IPS-18c (cell line): ENCODE data around the gene SF3A1.
A peak's percentile ranks its signal among the peaks of the same experiment; 100 is the strongest.

Experiments used
- H3K4me3 ChIP-seq: 2 replicates; pipeline ENCODE4 v1.7.0; 2013; ENCODE audit warnings: low read depth, mild to moderate bottlenecking, low read length, moderate library complexity; ENCODE audit not compliant: insufficient read depth
- H3K9me3 ChIP-seq: one replicate; pipeline ENCODE4 v1.6.1; 2013; ENCODE audit warnings: mild to moderate bottlenecking, low read length, moderate library complexity; ENCODE audit not compliant: control insufficient read depth, insufficient read depth

Gene SF3A1

DNA sequence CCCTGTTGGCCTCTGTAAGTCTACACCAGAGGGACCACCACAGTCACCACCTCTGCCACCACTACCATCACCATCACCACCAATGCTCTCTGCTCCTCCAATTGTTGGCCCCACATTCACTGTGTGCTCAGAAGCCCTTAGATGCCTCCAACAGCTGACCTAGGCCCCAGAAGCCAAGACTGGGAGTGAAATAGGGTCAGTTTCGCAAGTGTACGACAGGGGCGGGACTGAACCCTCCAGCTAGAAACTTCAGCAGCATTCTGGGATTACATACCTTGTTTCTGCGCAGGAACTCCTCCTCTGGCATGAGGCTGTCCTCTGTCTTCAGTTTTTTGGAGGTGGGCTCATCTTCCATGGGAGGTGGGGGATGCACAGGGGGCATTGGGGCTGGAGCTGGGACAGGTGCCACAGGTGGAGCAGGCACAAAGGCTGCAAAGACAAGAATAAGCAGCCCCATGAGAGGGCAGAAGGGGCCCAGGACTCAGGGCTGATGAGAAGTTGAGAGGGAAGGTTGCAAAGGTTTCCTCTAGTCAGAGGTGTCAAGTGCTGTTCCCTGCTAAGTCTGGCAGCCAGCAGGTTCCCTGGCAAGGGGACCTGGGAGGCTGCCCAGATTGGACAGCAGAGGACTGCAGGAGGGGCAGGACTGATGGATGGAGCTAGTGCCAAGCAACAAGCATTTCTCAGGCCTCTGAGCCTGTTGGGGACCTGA, 19.8 kb downstream of the SF3A1 start:
- Histone ChIP-seq H3K4me3 (no peak overlapping the region), H3K9me3 (no peaks in the 10 kb centered on the region)

DNA sequence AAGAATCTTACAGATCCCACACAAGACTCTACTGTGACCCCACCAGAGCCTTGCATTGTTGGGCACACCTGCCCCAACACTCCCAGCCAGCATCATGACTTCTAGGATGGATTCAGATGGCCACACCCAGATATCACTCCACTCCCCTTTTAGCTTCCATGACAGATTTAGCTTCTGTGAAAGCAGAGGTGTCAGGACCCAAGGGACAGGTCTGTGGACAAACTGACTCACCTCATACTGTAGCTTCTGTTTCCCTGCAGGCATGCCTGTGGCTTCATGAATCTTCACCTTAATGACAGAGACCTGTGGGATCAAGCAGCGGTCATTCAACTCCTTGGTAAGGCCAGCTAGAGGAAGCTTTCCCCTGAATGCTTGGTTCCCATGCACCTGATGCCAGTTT, 21.5 kb downstream of the SF3A1 start:
- Histone ChIP-seq H3K9me3 (no peaks in the 10 kb centered on the region), H3K4me3 (no peak overlapping the region)

DNA sequence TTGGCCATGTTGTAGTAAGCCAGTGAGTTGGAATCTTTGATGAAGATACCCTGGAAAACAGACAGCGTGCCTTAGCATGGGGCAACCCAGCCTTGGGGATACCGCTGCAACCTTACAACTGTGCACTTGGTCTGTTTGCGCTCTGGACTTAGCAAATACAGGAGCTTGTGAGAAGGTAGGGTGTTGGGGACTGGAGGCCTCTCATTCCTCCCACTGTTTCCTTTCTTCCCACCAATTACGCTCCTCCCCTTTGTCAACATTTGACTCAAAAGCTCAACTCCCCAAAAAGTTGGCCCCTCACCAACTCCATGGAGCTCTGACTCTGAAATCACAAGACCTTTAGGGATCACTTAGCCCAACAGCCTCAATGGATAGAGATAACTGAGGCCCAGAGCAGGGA, 22.0 kb downstream of the SF3A1 start:
- no peaks in the 10 kb centered on the region for H3K9me3 ChIP-seq
- H3K4me3 ChIP-seq, result no peak overlapping the region

DNA sequence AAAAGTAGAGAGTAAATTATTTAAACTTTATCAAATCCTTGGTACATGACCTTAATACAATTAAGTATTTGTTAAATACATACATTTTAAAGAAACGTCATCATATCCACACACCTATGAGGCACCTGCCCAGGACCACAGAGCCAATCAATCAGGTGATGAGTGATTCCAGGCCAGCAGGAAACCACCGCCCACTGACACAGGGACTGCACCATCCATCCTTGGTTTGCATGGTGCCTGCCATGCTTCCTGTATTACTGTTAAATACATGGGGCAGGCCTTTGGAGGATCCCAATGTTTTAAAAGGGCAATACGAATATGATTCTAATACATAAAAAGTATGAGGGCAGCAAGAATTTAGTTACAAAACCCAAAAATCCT, 23.0 kb downstream of the SF3A1 start:
- H3K4me3 ChIP-seq, result no peak overlapping the region
- no peaks in the 10 kb centered on the region for H3K9me3 ChIP-seq

DNA sequence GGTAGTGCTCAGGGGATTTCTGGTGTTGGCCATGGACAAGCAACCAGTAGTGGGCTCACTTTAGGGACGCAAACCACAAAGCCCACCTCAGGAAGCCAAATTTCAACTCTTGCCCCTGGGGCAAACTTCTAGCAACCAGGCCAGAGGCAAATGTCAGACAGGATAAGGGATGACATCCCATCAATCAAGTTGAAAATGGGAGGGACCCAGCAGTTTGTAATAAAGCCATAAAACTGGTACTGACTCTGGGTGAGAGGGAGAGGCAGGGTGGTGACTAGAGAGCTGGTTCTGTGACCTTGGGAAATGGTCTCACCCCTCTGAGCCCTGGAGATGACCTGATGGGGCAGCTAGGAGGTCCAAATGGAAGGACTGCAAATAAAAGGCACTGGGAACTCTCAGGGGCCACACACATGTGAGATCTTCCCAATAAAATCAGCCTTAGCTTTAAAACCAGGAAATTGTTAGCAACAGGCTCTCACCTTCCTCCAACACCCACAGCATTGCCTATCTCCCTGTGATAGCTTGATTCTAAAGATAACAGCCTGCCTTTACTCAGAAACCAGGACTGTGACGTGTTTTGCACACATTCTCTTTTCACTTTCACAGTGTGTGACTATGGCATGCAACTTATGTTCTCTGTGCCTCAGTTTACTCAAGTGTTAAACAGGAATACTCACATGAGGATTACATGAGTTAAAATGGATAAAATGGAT, 23.5 kb downstream of the SF3A1 start:
- Histone ChIP-seq H3K4me3 (no peak overlapping the region), H3K9me3 (no peaks in the 10 kb centered on the region)

DNA sequence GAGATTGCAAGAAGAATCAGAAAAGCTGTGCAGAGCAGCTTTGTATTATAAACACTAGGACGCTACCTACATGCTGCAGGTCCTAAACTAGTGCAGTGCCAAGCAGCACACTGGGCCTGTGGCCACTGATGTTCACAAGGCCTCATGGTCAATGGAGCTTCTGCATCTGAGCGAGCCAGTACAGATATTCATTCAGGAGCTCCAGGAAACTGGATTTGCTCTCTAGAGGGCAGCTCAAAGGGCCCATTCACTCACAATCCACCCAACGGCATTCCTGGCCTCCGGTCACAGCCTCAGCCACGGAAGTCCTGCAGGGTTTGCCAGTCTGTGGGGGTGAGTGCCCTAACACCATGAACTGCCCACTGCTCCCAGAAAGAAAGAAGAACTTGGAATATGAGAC, 24.1 kb downstream of the SF3A1 start:
- Histone ChIP-seq H3K4me3 (no peak overlapping the region), H3K9me3 (no peaks in the 10 kb centered on the region)

DNA sequence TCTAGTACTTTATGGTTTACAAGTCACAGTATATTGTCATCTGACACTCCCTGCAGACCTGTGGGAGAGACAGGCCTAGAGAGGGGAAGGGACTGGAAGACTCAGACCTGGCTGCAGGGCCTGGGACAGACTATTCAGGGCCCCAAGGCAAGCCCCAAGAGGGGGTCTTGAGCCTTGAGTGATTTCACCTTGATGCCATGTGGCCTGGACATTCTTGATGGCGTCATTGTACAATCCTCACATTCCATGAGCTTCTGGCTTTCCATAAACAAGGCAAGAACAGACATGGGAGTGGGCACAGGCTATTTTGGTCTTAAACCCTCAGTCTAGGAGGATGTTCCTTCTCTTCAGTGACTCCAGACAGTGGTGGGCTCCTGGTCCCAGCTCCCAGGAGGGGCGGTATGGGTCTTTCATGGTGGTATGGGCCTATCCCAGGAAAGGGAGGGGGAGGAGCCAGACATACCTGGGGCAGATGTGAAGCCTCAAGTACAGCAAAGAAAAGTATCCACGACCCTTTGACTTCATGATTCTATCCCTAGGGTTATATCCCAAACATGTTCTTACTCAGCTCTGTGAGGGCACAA, 28.1 kb downstream of the SF3A1 start:
- Histone ChIP-seq H3K4me3 (no peak overlapping the region), H3K9me3 (no peaks in the 10 kb centered on the region)

DNA sequence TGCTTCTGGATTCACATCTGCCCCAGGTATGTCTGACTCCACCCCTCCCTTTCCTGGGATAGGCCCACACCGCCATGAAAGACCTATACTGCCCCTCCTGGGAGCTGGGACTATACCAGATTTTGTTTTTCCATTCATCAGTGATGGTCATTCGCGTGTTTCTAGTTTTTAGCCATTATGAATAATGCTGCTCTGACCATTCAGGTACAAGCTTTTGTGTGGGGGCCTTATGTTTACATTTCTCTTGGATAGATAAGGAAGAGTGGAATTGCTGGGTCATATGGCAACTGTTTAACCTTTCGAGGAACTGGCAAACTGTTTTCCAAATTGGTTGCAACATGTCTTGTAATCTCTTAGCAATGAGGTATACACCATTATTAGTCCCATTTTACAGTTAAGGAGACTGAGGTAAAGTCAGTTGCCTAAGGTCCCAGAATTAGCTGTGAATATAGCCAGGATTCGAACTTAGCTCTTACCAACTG, 28.8 kb downstream of the SF3A1 start:
- Histone ChIP-seq H3K4me3 (no peak overlapping the region), H3K9me3 (no peaks in the 10 kb centered on the region)

DNA sequence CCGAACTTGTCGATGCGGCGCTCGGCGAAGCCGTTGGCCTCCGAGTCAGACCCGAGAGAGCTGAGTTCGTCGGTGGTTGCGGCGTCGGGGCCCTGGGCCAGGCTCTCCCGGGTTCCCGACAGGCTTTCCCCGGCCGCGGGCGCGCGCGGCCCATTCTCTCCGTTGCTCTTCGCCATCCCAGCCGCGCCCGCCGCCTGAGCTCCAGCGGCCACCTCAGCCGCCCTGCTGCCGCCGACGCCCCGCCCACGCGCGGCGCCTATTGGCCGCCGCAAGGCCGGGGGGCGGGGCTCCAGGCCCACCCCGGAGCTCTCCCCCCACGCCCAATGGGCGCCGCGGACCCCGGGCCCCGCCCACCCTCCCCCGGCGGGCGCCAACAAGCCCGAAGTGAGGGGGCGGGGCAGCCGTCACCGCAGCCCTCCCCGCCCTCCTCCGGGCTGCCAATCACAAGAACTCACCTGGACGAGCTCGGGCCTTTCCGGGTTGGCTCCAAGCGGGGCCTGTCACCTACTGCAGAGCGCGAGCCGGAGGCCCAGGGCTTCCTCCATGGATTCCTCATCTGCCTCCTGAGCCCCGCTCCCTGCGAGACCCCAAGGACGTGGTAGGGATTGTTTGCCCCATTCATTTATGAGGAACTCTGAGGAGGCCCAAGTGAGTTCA, 29.9 kb downstream of the SF3A1 start, which contains the start of gene TBC1D10A:
Gene TBC1D10A, minus strand, starts transcription at position 236 of the 657 bp plus-strand sequence. Its CDS starts 60 bp downstream, at position 176.
- Histone ChIP-seq H3K4me3 (peak within 1 kb of the TSS; percentile 81), H3K9me3 (no peaks in the 10 kb centered on the region)

DNA sequence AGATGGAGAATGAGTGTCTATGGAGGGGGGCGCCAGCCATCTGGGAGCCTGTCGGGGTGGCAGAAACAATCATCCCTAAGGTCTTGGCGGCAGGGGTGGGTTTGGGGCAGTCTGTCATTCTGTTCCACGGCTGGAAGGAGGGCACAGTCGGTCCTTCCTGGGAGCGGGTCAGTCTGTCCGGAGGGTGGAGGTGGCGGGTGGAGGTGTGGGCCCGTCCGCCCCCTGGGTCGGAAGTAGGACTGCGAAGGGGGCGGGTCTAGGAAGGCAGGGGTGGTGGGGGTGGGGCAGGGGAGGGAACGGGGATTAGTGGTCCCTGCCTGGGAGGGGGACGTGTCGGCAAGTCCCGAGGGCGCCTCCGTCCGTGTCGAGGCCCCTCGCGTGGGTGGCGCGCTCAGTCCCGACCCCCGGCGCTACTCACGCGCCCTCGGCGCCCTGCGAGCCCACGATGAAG, 30.4 kb downstream of the SF3A1 start:
- no peaks in the 10 kb centered on the region for H3K9me3 ChIP-seq
- peak overlapping the region; percentile 81 for H3K4me3 ChIP-seq

DNA sequence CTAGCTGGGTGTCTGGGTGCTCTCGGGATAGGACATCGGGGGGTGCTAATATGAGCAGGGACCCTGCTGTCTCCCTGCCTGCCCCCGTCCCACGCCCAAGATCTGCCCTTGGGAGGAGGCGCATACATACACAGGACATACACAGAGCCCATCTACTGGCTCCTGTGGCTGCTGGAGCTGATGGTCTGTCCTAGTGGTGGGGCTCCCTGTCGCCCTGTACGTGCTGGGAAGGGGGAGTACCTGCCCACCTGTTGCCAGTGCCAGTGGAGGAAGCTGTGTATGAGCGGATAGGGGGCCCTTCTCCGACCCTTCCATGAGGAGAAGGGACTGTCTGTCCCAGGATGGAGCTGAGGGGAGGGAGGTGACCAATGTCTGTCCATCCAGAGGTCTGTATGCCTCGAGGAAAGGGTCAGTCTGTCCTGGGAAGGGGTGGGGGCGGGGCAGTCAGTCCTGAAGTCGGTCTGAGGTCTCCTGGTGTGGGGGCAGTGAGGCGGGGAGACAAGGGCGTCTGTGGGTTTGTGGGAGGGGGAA, 30.9 kb downstream of the SF3A1 start:
- H3K9me3 ChIP-seq, result no peaks in the 10 kb centered on the region
- peak overlapping the region; percentile 81; the same call in 1 of the 2 replicates for H3K4me3 ChIP-seq

DNA sequence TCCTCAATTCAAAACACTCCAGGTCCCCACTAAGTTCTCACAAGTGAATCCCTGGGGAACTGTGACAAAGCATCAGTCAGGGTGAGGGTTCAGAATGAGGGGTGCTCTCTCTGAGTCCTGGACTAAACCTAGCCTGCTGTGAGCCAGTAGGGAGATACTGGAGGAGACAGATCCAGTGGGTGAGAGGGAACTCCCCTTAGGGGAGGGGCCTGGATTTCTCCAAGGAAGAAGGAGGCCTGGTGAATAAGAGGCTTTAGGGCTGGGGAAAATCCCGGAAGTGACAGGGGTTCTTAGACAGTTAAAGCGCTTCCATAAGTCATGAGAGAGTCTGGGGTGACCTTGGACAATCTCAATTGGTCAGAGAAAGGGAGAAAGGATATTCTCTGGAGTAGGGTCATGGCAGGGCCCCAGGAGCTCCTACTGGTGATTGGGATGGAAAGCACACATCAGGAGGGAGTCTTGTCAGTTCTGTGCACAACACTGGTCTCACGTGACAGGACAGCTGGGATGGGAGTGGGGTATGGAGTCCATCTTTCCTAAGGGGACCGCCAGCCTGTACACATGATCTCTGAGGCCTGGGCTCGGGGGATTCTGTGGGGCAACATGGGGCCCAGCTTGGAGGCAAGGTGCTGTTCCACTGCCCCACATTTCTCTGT, 31.5 kb downstream of the SF3A1 start:
- H3K4me3 ChIP-seq, result no peak overlapping the region
- H3K9me3 ChIP-seq, result no peaks in the 10 kb centered on the region

DNA sequence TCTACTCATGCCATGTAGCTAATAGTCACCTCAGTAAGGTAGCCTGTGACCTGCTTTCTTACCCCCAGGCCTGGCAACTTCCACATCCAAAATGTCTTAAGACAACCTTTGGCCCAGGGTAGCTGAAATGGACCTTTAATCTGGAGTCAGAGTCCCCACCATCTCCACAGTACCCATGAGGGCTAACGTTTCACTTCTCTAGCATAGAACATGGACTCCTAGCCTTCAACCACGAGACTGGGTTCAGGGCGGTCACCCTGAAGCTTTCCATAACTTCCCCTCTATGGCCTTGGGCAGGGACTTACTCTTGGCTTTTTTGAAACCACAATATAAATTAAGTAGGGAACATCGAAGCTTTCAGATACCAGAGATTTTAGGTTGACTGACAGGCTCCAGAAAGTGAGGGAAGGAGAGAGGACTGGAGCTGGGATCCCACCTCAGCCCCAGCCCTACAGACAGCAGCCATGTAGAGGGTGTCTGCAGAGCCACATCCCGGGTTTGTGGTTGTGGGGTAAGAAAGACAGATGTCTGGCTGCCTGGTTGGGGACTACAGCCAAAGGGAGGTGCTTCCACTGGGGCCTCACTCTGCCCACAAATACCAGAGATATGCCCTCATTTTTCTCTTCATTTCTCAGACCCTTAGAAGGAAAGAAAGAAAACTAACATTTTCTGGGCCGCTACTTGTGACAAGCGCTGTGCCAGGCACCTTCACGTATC, 32.5 kb downstream of the SF3A1 start:
- H3K4me3 ChIP-seq, result no peak overlapping the region
- no peaks in the 10 kb centered on the region for H3K9me3 ChIP-seq

DNA sequence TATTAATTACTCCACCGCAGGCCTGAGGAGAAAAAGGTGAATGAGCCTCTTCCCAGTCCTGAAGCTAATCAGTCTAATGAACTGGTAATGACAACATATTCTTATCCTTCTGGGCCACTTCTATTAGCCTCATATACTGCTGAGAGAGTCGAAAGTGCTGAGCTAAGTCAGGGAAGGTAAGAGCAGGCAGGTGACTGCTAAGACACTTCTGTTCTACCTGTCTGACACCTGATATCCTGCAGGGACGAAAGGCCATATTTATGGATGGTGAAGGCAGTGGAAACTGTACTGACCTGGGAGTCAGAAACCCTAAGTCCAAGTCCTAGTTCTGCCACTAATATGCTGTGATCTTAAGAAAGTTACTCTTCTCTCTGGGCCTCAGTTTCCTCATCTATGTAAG, 33.4 kb downstream of the SF3A1 start:
- no peaks in the 10 kb centered on the region for H3K9me3 ChIP-seq
- no peak overlapping the region for H3K4me3 ChIP-seq

DNA sequence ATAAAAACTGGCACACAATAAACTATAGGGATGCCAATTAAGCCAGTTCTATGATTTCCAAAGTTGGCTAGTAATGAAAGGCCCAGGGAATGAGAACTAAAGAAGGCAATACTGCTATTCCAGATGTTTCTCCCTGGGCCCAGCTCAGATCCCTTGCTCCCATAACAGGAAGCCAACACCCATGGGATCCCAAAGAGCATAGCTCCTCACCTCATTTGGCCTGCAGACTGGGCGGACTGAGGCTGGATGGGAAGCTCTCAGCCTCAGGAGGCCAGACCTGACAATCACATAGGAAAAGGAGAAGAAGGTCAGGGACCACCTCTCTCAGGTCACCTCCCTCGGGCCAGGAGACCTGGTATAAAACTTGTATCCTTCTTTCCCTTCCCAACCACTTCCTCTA, 35.2 kb downstream of the SF3A1 start:
- Histone ChIP-seq H3K4me3 (no peak overlapping the region), H3K9me3 (no peaks in the 10 kb centered on the region)

DNA sequence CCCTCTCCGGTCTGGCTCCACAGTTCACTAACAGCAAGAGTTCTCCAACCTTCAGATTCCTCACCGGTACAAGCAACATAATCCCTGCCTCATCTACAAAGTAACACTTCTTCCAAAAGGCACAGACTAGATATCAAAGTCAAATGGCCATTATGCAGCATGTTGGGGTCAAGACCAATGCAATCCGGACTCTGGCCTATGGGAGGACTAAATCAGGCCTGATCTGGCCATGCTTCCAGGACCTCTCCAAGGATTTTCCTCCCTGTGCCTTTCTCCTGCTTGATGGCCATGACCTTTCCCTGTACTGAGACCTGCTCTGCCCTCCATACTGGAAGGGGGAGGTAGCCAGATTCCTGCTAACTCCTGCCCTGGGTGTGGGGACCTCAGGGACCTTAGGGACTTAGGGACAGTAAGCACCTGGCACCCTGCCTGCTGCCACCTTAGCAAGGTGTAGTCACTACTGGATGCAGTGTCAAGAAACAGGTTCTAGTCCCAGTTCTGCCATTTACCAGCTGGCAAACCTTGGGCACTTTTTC, 36.6 kb downstream of the SF3A1 start:
- Histone ChIP-seq H3K4me3 (no peak overlapping the region), H3K9me3 (no peaks in the 10 kb centered on the region)
